OCI-LY7 (cell line): ENCODE results near the gene ARHGEF1.

ENCODE experiments used
- CTCF ChIP-seq: fragments of 200-600 bp; sonication (generic); conservative IDR thresholded peaks from 2 replicates; pipeline ENCODE4 v1.5.1; 2014; ENCODE audit warnings: mild to moderate bottlenecking, antibody characterized with exemption, low read length, moderate library complexity, mixed read lengths
- EZH2phosphoT487 ChIP-seq: fragments of 200-600 bp; sonication (generic); IDR thresholded peaks from 2 replicates; pipeline ENCODE4 v1.6.1; 2018; ENCODE audit warnings: low read depth, borderline replicate concordance, mild to moderate bottlenecking, mixed run types, antibody characterized with exemption, low read length, moderate library complexity, mixed read lengths

- TF ChIP-seq CTCF, result no peak
- TF ChIP-seq EZH2phosphoT487, result no peak
These were observed 28.3 kb downstream of the ARHGEF1 start for GRCh38 chr19:41910992-41911888.
